Fibroblast of lung (primary cell): ENCODE measurements around the gene ATAD3B. TPM values are rescaled to one million over a fixed set of nuclear protein-coding genes. Genes with fewer than 3 reads are reported as not detected.
"Not testable (repeated sequence)": the region's sequence is repeated elsewhere in the genome, so short reads cannot be mapped to it uniquely, and the experiment has no call there.

Experiments
- DNase-seq, 2 donors: peaks; one replicate each; pipeline versions ENCODE4 v3.0.0 to v3.0.0-alpha.2; 2010; ENCODE audit warnings: low read depth in 2 of 2
- H2AFZ ChIP-seq: 2 replicates; pipeline ENCODE4 v1.5.1; 2012; ENCODE audit warnings: low read length, control low read depth, inconsistent platforms
- H3K27ac ChIP-seq: 2 replicates; pipeline ENCODE4 v1.5.1; 2011; ENCODE audit warnings: low read length, control low read depth; ENCODE audit not compliant: insufficient read depth
- H3K27me3 ChIP-seq: 2 replicates; pipeline ENCODE4 v1.5.1; 2011; ENCODE audit warnings: mild to moderate bottlenecking, low read length; ENCODE audit not compliant: control insufficient read depth, insufficient read depth
- H3K36me3 ChIP-seq: 2 replicates; pipeline ENCODE4 v1.5.1; 2011; ENCODE audit warnings: low read length; ENCODE audit not compliant: control insufficient read depth, insufficient read depth
- H3K4me1 ChIP-seq: 2 replicates; pipeline ENCODE4 v1.5.1; 2011; ENCODE audit warnings: low read length; ENCODE audit not compliant: control insufficient read depth, insufficient read depth; ENCODE audit errors: extremely low read depth
- H3K4me2 ChIP-seq: 2 replicates; pipeline ENCODE4 v1.5.1; 2011; ENCODE audit warnings: low read length, control low read depth; ENCODE audit not compliant: insufficient read depth; ENCODE audit errors: extremely low read depth
- H3K4me3 ChIP-seq, 4 experiments: fragments of 200-600 bp in 1 of 4; sonication (generic) in 1 of 4; replicated peaks in 1 of 4; 2 replicates each; pipeline ENCODE4 v1.5.1; 2011 to 2016; ENCODE audit warnings: low read length in 4 of 4, low read depth in 3 of 4, mild to moderate bottlenecking in 3 of 4, control low read depth in 2 of 4, inconsistent platforms in 1 of 4, mixed read lengths in 1 of 4; ENCODE audit not compliant: insufficient read depth in 1 of 4; ENCODE audit errors: control extremely low read depth in 1 of 4
- H3K79me2 ChIP-seq: 2 replicates; pipeline ENCODE4 v1.5.1; 2012; ENCODE audit warnings: mild to moderate bottlenecking, low read length, inconsistent platforms; ENCODE audit not compliant: control insufficient read depth, insufficient read depth
- H3K9ac ChIP-seq: 2 replicates; pipeline ENCODE4 v1.5.1; 2011; ENCODE audit warnings: mild to moderate bottlenecking, low read length, control low read depth; ENCODE audit not compliant: insufficient read depth
- H3K9me3 ChIP-seq: 2 replicates; pipeline ENCODE4 v1.5.1; 2012; ENCODE audit warnings: low read depth, low read length; ENCODE audit not compliant: control insufficient read depth, insufficient read depth
- H4K20me1 ChIP-seq: 2 replicates; pipeline ENCODE4 v1.5.1; 2011; ENCODE audit warnings: low read length; ENCODE audit not compliant: control insufficient read depth, insufficient read depth; ENCODE audit errors: extremely low read depth
- CTCF ChIP-seq, 2 donors: IDR thresholded peaks in 1 of 2; conservative IDR thresholded peaks in 1 of 2; 1 replicate in 1 of 2; 2 replicates in 1 of 2; pipeline ENCODE4 v1.5.1; 2011 to 2012; ENCODE audit warnings: low read length in 2 of 2, control low read depth in 1 of 2, inconsistent platforms in 1 of 2, low read depth in 1 of 2, mild to moderate bottlenecking in 1 of 2
- EZH2 ChIP-seq: IDR thresholded peaks from 2 replicates; pipeline ENCODE4 v1.5.1; 2012; ENCODE audit warnings: low read length, control low read depth, mild to moderate bottlenecking; ENCODE audit errors: missing control alignments
- polyA plus RNA-seq, 2 donors: library from polyadenylated mRNA; depleted of rRNA in 1 of 2; stranded (reverse) in 1 of 2; unstranded in 1 of 2; fragments of >200 nt; gene quantifications; 2 replicates each; pipeline ENCODE4 v1.2.1, GENCODE V29; 2011 to 2012; ENCODE audit warnings: missing spikeins in 1 of 2
- total RNA-seq: library from RNA; depleted of rRNA; stranded (reverse); fragments of >200 nt; gene quantifications from 2 replicates; pipeline ENCODE4 v1.2.1, GENCODE V29; 2014

ATAD3B gene
- total and polyA plus RNA-seq, 2 donors (not counting 1 experiment from before 2014, with no cell fraction given) = 7.0 to 15.0 TPM

DNA sequence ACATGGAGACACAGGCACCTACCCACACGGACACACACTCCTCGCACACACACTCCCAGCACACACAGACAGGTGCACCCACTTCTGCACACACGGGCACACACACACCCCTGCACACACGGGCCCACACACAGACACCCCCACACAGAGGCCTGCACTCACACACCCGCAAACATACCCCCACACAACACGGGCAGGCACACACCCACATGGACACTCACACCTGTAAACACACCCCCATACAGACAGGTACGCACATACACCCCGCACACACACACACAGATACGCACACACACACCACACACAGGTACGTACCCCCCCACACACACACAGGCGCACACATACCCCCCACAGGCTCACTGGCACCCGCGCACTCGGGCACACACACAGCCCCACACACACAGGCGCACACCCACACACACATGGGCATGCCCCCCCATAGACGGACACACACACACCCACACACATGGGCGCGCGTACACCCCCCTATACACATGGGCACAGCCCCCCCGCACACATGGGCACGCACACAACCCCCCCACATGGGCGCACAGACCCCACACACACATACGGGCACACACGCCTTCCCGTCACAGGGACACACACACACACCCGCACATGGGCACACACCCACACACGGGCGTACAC, 46.5 kb downstream of the ATAD3B start:
- peaks cover 21% of the 10 kb centered on the region for H3K79me2 ChIP-seq
- H3K27ac ChIP-seq = no peak overlapping the region
- H3K9me3 ChIP-seq = no peaks in the 10 kb centered on the region
- no peak overlapping the region for H3K4me2 ChIP-seq
- no peaks in the 10 kb centered on the region for H4K20me1 ChIP-seq
- H3K27me3 ChIP-seq = no peaks in the 10 kb centered on the region
- no peaks in the 10 kb centered on the region for H3K4me1 ChIP-seq
- no peak overlapping the region for H3K9ac ChIP-seq
- no peak for DNase-seq
- H2AFZ ChIP-seq = no peak overlapping the region
- TF ChIP-seq CTCF (conservative IDR thresholded peaks at IDR 0.05 in 1 of 2, IDR thresholded peaks at IDR 0.05 in 1 of 2; ENCODE audit: low read depth in 1 of 2, low read length in 2 of 2) = no peak
- TF ChIP-seq EZH2 = no peak
- no peak overlapping the region for H3K4me3 ChIP-seq
- H3K36me3 ChIP-seq = peaks cover 17% of the 10 kb centered on the region

GRCh38 chr1:1518621-1519007, 47.0 kb downstream of the ATAD3B start:
- DNase-seq, H3K4me3 ChIP-seq, H2AFZ ChIP-seq, H4K20me1 ChIP-seq, H3K27ac ChIP-seq, H3K27me3 ChIP-seq, H3K9ac ChIP-seq, H3K4me1 ChIP-seq, H3K9me3 ChIP-seq, H3K4me2 ChIP-seq: not testable (repeated sequence)
- Histone ChIP-seq H3K36me3 (peaks cover 18% of the 10 kb centered on the region), H3K79me2 (peaks cover 18% of the 10 kb centered on the region)

- H3K27me3 ChIP-seq, H2AFZ ChIP-seq: not testable (repeated sequence)
These were observed 48.4 kb downstream of the ATAD3B start for GRCh38 chr1:1519805-1520505.

GRCh38 chr1:1521331-1521730, 49.8 kb downstream of the ATAD3B start:
- DNase-seq = no peak
- no peak overlapping the region for H2AFZ ChIP-seq
- no peaks in the 10 kb centered on the region for H3K4me1 ChIP-seq
- H3K4me3 ChIP-seq = no peak overlapping the region
- H4K20me1 ChIP-seq = no peaks in the 10 kb centered on the region
- H3K36me3 ChIP-seq = peaks cover 17% of the 10 kb centered on the region
- H3K27me3 ChIP-seq = no peaks in the 10 kb centered on the region
- TF ChIP-seq EZH2 (no peak), CTCF (conservative IDR thresholded peaks at IDR 0.05 in 1 of 2, IDR thresholded peaks at IDR 0.05 in 1 of 2; ENCODE audit: low read depth in 1 of 2, low read length in 2 of 2) (no peak)
- H3K79me2 ChIP-seq = no peaks in the 10 kb centered on the region
- no peak overlapping the region for H3K27ac ChIP-seq
- no peak overlapping the region for H3K9ac ChIP-seq
- H3K4me2 ChIP-seq = no peak overlapping the region
- H3K9me3 ChIP-seq = no peaks in the 10 kb centered on the region

More at GRCh38 chr1:1519805-1520505, 48.4 kb downstream of the ATAD3B start:
- H3K4me1 ChIP-seq, H3K27ac ChIP-seq, H3K4me3 ChIP-seq, H3K4me2 ChIP-seq, H3K79me2 ChIP-seq, DNase-seq, H3K9ac ChIP-seq, H4K20me1 ChIP-seq, H3K9me3 ChIP-seq: not testable (repeated sequence)
- H3K36me3 ChIP-seq = peaks cover 19% of the 10 kb centered on the region

- H3K9me3 ChIP-seq, H3K4me3 ChIP-seq, H3K4me1 ChIP-seq, DNase-seq, H3K4me2 ChIP-seq, H3K27ac ChIP-seq, H3K9ac ChIP-seq, H3K27me3 ChIP-seq, H3K79me2 ChIP-seq, H2AFZ ChIP-seq, H4K20me1 ChIP-seq: not testable (repeated sequence)
- H3K36me3 ChIP-seq = peaks cover 17% of the 10 kb centered on the region
These were observed 51.0 kb downstream of the ATAD3B start for GRCh38 chr1:1522536-1522935.
